ENCODE results near the gene TCL1A.

- TF ChIP-seq POLR2AphosphoS5 (IDR thresholded peaks at IDR 0.05; ENCODE audit: insufficient read depth in 1 of 2, low read depth in 1 of 2) (no peak), POLR2A (IDR thresholded peaks at IDR 0.05) (no peak)
Observed at GRCh38 chr14:95679998-95680735, 33.8 kb downstream of the TCL1A start.

Measured in vagina (tissue), 2 donors.